ENCODE data around the gene CTDP1.

CTDP1 gene

DNA sequence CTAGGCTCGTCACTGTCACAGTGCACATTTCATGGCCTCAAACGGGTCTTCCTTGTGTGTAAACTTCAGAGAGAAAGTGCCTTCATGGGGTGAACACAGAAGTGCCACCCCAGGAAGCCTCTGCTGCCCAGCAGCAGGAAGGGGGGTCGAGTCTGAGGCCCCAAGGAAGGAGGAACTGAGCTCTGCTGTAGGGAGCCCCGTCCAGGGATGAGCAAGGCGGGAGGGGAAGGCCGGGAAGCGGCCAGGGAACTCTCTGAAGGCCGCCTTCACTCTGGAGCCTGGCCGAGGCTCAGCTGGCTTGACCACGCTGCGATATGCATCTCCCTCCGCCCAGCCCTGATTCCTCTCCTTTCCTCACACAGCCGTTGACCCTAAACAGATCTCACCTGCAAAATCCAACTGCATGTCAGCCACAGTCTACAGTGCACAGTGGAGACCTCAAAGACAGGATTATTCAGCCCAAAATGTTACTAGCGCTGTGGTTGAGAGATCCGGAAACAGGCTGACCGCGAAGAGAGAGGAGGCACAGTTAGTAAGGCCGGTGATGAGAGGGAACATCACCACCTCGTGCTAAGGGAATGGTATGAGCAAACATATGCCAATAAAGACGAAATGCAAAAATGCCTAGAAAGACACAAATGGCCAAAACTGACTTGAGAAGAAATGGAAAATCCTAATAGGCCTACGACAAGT, 34.2 kb upstream of the CTDP1 start:
- DNase-seq, result no peak

- no peak for DNase-seq
Measured at GRCh38 chr18:79647307-79647706, 32.3 kb upstream of the CTDP1 start.

GRCh38 chr18:79650959-79651358, 28.6 kb upstream of the CTDP1 start:
- no peak for DNase-seq

DNA sequence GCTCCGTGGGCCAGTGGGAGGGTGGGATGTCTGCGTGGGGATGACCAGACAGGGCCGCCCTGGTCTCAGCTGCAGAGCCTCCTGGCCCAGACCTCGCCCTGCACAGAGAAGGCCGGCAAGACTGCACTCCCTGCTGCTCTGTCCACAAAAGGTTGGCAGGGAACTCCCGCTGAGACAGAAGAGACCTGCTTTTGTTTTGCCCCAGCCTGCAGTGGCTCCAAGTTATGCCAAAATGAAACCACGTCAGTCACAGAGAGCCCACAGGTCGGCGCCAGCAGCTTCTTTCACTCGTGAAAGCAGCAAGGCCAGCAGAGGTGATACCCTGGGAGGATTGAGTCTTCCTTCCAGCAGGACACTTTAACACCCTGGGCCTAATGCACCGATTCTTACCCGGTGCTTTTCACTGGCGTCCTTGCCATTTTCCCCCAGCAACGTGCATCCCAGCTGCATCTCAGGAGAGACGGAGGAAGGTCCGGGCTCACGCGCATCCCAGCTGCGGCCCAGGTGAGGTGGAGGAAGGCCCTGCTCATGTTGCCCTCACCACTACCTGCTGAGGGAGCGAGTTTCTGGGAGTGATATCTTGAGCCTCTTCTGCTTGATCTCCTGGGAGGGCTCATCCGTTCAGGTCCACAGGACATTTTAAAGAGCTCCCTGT, 22.1 kb upstream of the CTDP1 start:
- DNase-seq, result no peak

- DNase-seq, result no peak
Measured at GRCh38 chr18:79658366-79658765, 21.2 kb upstream of the CTDP1 start.

GRCh38 chr18:79659733-79660132, 19.9 kb upstream of the CTDP1 start:
- DNase-seq, result no peak

- DNase-seq, result no peak
Measured at GRCh38 chr18:79662034-79662433, 17.6 kb upstream of the CTDP1 start.

DNA sequence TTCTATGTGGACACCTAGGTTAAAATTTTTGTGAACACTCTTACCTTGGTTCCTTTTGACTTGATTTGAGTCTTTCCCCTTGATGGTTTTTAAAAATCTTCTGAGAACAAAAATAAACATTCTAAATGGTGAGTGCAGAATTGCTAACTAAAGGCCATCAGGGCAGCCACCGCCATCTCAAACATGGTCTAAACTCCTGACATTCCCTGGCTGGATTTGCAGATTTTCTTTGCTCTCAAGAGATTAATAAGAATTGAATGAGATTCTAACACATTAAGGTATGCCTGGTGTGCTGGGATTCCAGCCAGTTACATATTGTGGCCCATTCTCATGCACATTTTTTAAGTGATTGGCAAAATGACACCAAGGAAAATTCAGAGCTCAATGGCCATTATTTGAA, 17.2 kb upstream of the CTDP1 start:
- DNase-seq, result no peak

- no peak for DNase-seq
Measured at GRCh38 chr18:79664525-79665125, 15.0 kb upstream of the CTDP1 start.

DNA sequence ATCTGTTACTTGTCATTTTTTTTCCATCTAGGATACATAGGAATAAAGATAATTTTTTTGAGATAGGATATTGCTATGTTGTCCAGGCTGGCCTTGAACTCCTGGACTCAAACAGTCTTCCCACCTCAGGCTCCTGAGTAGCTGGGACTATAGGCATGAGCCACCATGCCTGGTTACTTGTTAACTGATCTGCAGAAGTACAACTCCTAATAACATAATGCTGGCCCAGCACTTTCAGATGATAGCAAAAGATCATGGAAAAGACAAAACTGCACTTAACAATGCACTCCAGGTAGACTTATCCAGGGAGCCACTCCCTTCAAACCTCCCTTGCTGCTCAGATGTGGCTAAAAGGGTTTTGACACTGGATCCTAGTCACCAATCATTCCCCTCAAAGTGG, 11.4 kb upstream of the CTDP1 start:
- no peak for DNase-seq

DNA sequence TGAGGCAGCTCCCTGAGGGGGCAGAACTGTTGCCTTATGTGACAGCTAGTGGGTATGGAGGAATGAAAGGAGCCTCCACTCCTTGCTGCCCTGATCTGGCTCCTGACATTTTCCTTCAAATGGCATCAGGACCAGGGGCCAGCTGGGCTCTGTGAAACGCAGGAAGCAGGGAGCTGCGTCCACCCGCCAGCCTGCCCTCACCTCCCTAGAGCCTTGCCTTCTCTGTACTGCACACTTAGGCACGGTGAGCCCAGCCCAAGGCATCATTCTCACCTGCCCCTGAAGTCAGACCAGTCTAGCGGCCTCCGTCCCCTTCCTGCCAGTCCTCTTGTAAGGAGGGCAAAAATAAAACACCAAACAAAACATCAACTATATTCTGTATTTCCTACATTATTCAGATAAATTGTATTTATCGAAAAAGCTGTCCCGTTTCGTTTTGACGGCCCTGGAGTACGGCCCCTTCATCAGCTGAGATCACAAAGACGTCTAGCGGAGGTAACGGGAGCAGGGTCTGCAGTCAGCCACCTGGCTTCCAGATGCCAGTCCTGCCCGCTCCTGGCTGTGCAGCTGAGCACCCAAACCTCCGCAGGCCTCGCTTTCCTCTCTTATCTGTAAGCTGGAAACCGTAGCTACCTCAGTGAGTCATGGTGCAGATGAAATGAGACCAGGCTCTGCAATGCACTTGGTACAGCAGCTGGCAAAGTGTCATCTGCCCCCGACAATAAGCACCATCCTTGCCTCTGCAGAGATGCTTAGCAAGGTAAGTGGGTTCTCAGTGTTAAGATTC, 6.9 kb upstream of the CTDP1 start:
- no peak for DNase-seq

DNA sequence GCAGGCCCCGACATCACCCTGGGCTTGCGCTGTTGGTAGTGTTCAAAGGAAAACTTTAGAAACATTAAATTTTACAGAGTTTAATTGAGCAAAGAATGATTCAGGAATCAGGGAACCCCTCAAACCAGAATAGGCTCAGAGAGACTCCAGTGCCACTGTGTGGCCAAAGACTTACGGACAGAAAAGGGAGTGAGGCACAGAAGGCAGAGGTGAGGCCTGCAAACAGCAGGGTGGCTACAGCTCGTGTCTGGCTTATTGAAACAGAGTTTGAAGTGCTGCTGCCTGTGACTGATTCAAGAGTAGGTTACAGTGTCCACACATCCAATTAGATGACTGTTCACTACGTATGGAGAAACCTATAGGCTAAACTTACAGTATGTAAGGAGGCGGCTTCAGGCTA, 2.4 kb upstream of the CTDP1 start:
- no peak for DNase-seq

DNA sequence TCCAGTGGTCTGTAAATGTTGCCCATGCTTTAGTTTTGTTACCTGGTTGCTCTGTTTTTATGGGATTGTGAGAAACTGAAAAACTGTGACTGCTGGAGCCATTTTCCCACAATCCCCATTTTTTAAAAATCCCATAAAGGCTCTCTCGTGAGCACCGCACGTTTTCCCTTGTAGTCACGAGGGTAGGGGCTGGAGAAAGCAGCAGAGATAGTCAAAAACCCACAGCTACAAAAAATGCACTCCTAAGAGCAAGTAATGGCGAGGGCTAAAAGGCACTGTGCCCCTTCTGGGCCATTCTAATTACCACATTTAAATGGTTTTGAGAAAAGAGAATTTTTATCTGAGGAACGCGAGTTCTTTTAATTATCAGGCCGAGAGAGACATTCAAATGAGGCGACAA, 1.8 kb upstream of the CTDP1 start:
- no peak for DNase-seq

- peak; percentile 99 for DNase-seq
Measured at GRCh38 chr18:79678665-79679551, 695 bp upstream of the CTDP1 start.

DNA sequence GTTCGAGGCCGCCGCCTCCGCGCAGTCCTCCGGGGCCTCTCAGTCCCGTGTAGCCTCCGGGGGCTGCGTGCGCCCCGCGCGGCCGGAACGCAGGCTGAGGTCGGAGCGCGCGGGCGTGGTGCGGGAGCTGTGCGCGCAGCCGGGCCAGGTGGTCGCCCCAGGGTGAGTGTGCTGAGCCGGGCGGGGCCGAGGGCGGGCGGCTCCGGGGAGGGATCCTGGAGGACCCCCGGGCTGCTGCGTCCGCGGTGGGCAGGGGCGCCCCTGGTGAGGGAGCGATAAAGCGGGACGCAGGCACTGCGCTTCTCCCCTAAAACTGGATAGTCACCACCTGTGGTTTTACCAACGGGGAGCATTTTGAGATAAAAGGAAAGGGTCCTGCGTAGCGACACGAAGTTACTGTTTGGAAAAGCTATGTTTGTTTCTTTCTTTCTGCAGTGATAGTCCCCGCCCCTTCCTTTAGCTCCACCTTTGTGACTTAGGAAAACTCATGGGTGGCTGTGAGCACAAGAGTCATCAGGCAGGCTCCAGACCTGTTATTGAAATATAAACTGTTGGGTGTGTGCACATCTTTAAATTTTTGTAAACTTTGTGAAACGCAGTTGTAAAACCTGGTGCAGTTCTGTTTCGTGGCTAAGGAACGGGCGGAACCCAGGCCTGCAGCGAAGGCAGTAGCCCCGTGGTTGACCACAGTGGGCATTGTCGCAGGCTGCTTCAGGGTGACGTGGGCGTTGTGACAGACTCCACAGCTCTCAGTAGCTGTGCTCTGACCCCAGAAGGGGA, 687 bp downstream of the CTDP1 start:
- DNase-seq, result no peak

DNA sequence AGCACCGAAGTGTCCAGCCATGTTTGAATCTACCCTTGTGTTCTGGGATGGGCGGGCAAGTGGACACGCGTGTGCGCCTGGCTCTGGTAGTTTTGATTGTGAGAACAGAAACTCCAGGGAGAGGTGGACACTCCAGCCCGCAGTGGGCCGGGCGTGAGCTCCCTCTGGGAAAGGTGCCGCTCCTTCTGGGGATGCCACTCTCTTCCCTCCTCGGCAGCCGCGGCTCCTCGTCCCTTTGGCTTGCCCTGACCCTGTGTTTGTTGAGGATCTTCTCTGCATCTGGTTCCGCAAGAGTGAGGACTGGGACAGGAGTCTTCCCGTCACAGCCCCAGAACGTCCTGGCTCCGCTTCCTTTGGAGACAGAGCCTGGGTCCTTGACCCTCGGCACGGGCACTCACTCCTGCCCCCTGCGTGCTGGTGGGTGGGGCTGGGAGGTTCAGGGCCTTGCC, 1.3 kb downstream of the CTDP1 start:
- no peak for DNase-seq

DNA sequence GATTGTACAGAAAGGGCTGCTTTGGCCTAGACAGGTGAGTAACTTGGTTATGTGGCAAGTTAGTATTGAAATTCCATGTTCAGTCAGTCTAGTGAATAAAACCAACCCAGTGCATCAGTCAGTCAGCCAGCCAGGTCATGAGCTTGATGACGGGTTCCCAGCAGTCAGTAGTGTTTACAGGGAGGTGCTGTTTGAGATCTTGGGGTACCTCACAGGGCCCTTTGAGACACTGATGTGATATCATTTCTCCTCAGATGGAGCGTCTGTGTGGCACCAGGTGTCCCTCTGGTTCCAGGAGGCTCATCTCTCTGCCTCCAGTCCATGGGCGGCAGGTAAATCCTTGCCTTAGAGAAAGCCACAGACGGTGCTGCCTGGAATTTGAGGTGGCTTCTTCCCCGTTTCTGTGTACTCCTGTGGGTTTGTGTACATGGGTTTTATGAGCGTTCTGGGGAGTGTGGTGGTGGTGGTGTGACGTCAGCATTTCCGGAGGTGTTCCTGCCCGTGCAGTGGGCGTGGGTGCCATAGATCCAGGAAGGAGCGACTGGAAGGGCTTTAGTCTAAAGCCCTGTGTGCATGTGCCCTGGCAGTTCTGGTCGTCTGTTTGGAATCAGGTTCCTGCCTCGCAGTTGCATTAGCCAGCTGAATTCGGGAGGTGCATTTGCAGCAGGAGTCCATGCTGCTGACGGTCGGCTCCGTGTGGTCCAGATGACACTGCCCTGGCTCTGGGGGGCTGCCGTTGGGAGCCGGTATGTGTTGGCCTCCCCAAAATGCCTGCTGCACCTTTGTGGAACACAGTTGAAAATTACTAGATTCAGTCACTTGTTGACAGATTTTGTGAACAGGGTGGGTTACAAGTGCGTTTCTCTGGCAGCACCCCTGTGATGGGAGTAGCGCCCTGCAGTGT, 2.1 kb downstream of the CTDP1 start:
- DNase-seq, result no peak

DNA sequence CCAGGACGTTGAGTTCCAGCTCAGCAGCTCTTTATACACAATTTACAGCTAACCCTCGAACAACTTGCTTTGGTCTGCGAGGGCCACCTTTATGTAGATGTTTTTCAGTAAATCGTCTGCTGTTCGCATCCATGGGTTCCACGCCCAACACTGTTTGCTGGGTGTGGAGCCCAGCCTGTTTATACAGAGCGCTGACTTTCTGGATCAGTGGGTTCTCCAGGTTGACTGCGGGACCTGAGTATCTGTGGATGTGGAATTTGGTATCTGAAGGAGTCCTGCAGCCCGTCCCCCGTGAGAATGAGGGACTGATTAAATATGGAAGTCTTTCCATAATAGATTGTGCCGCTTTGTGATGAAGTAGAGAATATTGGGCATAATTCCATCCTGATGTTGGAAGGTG, 2.9 kb downstream of the CTDP1 start:
- DNase-seq, result no peak

DNA sequence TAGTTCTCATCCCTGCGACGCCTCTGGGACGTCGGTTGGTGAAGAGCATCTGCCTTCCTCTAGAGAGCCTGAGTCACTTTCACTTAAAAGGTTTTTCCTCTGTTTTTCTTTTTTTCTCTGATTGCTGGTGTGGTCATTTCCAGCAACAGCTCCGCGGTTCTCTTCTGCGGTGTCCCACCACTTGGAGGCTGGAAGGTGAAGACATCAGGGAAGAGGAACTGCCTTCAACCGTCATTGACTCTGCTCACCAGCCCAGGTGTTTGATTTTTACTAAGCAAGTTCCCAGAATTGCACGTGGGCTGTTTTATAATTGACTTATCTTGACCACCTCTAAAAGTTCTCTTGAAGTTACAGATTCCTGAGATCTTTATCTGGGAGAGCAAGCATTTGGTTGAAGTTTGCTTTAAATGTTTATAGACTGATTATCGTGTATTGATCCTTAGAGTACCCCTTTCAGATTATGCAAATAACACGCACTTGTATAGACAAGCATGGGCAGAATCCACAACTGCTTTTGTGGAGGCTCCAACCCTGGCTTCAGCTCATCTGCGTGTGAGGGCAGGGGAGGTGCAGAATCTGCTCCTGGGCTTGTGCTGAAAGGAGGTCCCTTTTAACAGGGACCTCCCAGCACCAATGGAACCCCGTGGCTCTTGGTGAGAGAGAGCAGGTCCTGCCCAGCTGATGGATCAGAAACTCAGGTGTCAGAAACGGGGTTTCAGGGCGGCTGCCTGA, 3.5 kb downstream of the CTDP1 start:
- DNase-seq, result no peak
